Endothelial cell of umbilical vein (primary cell): ENCODE measurements around the gene OCA2. TPM values are rescaled to one million over a fixed set of nuclear protein-coding genes. Genes with fewer than 3 reads are reported as not detected.

Experiments
- BruUV-seq: library from RNA; stranded (reverse); fragments of 400-500 nt; replicated peaks from 2 replicates; lab custom pipeline; 2021; lab: Mats Ljungman, UMichigan
- CTCF ChIA-PET: fragments of 300-600, 350-600 bp; sonication (Branson Sonifier 250); formaldehyde crosslinking; loops from one replicate; lab custom pipeline; 2021; ENCODE audit warnings: antibody characterized with exemption, inconsistent platforms; lab: Charles Lee
- POLR2A ChIA-PET: fragments of 300-600, 350-600 bp; sonication (Branson Sonifier 250); formaldehyde crosslinking; loops from one replicate; lab custom pipeline; 2021; ENCODE audit warnings: antibody characterized with exemption, inconsistent platforms; lab: Charles Lee
- DNase-seq: peaks from one replicate; pipeline ENCODE4 v3.0.0-alpha.2; 2011; ENCODE audit warnings: low read depth, low spot score
- FAIRE-seq: peaks from 2 replicates; lab custom pipeline; 2011; peaks lifted over from hg19 to GRCh38; lab: Jason Lieb, UNC
- H2AFZ ChIP-seq: 2 replicates; pipeline ENCODE4 v1.6.0; 2012; ENCODE audit warnings: low read depth, low read length, control low read depth, inconsistent platforms
- H3K27ac ChIP-seq: 2 replicates; pipeline ENCODE4 v1.5.1; 2011; ENCODE audit warnings: low read depth, mild to moderate bottlenecking, control low read depth, low read length, moderate library complexity; ENCODE audit not compliant: insufficient read depth
- H3K27me3 ChIP-seq, 2 experiments: 2 replicates each; pipeline versions ENCODE4 v1.6.0 to v1.6.1; 2011; ENCODE audit warnings: low read length in 2 of 2, mixed read lengths in 1 of 2; ENCODE audit not compliant: control insufficient read depth in 2 of 2, insufficient read depth in 2 of 2
- H3K36me3 ChIP-seq, 2 experiments: 2 replicates in 1 of 2; 3 replicates in 1 of 2; pipeline ENCODE4 v1.5.1; 2011; ENCODE audit warnings: low read length in 2 of 2, mild to moderate bottlenecking in 1 of 2, moderate library complexity in 1 of 2; ENCODE audit not compliant: control insufficient read depth in 2 of 2, insufficient read depth in 2 of 2; ENCODE audit errors: extremely low read depth in 1 of 2
- H3K4me1 ChIP-seq: 3 replicates; pipeline ENCODE4 v1.5.1; 2011; ENCODE audit warnings: mild to moderate bottlenecking, low read length; ENCODE audit not compliant: control insufficient read depth, insufficient read depth; ENCODE audit errors: extremely low read depth
- H3K4me2 ChIP-seq: 2 replicates; pipeline ENCODE4 v1.6.1; 2011; ENCODE audit warnings: low read length, control low read depth, mixed read lengths; ENCODE audit not compliant: insufficient read depth
- H3K4me3 ChIP-seq, 3 experiments: fragments of 200-600 bp in 1 of 3; sonication (generic), shearing (Covaris generic) in 1 of 3; replicated peaks in 1 of 3; 2 replicates each; pipeline ENCODE4 v1.5.1; 2011 to 2016; ENCODE audit warnings: control low read depth in 3 of 3, low read length in 3 of 3, mild to moderate bottlenecking in 2 of 3, inconsistent platforms in 1 of 3, low read depth in 1 of 3, moderate library complexity in 1 of 3; ENCODE audit not compliant: insufficient read depth in 1 of 3
- H3K79me2 ChIP-seq: 2 replicates; pipeline ENCODE4 v1.6.0; 2012; ENCODE audit warnings: low read length, inconsistent platforms; ENCODE audit not compliant: control insufficient read depth, insufficient read depth
- H3K9ac ChIP-seq: replicated peaks from 2 replicates; pipeline ENCODE3; 2011; ENCODE audit warnings: low read length, control low read depth; ENCODE audit not compliant: insufficient read depth; ENCODE audit errors: extremely low read depth
- H3K9me1 ChIP-seq: replicated peaks from 3 replicates; pipeline ENCODE4 v1.6.0; 2011; ENCODE audit warnings: mild to moderate bottlenecking, low read length; ENCODE audit not compliant: control insufficient read depth, insufficient read depth; ENCODE audit errors: extremely low read depth
- H3K9me3 ChIP-seq: replicated peaks from 2 replicates; pipeline ENCODE4 v1.5.1; 2012; ENCODE audit warnings: low read length, inconsistent platforms; ENCODE audit not compliant: control insufficient read depth, insufficient read depth
- H4K20me1 ChIP-seq: replicated peaks from 2 replicates; pipeline ENCODE3; 2011; ENCODE audit warnings: mild to moderate bottlenecking, low read length; ENCODE audit not compliant: control insufficient read depth, insufficient read depth; ENCODE audit errors: extremely low read depth
- EZH2 ChIP-seq: IDR thresholded peaks from 2 replicates; pipeline ENCODE4 v1.6.1; 2012; ENCODE audit warnings: borderline replicate concordance, low read depth, mild to moderate bottlenecking, moderate library complexity, low read length, inconsistent platforms; ENCODE audit not compliant: severe bottlenecking
- FOS ChIP-seq: IDR thresholded peaks from 2 replicates; pipeline ENCODE4 v1.6.1; 2011; ENCODE audit warnings: mild to moderate bottlenecking, low read length, moderate library complexity, borderline replicate concordance; ENCODE audit not compliant: insufficient read depth
- GATA2 ChIP-seq: IDR thresholded peaks from 2 replicates; pipeline ENCODE4 v1.7.0; 2011; ENCODE audit warnings: low read depth, mild to moderate bottlenecking, moderate library complexity, mixed read lengths, low read length; ENCODE audit not compliant: insufficient read length, insufficient read depth
- JUN ChIP-seq: IDR thresholded peaks from 2 replicates; pipeline ENCODE4 v1.6.1; 2011; ENCODE audit warnings: borderline replicate concordance, low read depth; ENCODE audit not compliant: insufficient read length, insufficient read depth
- MYC ChIP-seq: IDR thresholded peaks from one replicate; pipeline ENCODE4 v1.6.1; 2011; ENCODE audit warnings: mild to moderate bottlenecking, low read depth, low read length
- POLR2A ChIP-seq: IDR thresholded peaks from 2 replicates; pipeline ENCODE4 v1.6.1; 2012; ENCODE audit warnings: low read depth, mild to moderate bottlenecking, control low read depth, low read length
- POLR2AphosphoS5 ChIP-seq: IDR thresholded peaks from 2 replicates; pipeline ENCODE4 v1.6.1; 2012; ENCODE audit warnings: low read depth, mild to moderate bottlenecking, control low read depth, low read length, moderate library complexity; ENCODE audit not compliant: insufficient read depth
- dilution Hi-C: fragments of 300-500 bp; cut with MboI; formaldehyde crosslinking; loops from one replicate; pipeline ENCODE4 v1.15.0; 2019; ENCODE audit warnings: low sequenced_read_pairs; ENCODE audit not compliant: extremely low pct_ligation_motif_present
- intact Hi-C: fragments of 100-400 bp; cut with micrococcal nuclease; formaldehyde crosslinking; loops from one replicate; pipeline ENCODE4 v1.10.0; 2022
- polyA plus RNA-seq, 4 experiments: library from polyadenylated mRNA; depleted of rRNA in 3 of 4; stranded (reverse) in 3 of 4; unstranded in 1 of 4; fragments of >200 nt; gene quantifications; 2 replicates each; pipeline versions ENCODE4 v1.2.1 to v1.2.3, GENCODE V29; 2011 to 2012; ENCODE audit warnings: missing spikeins in 1 of 4
- total RNA-seq: library from RNA; stranded (reverse); gene quantifications from 2 replicates; pipeline ENCODE4 v1.2.3, GENCODE V29; 2021
- TF ChIP-seq, protein P1 (sequence below): IDR thresholded peaks from 2 replicates; pipeline ENCODE4 v1.6.1; 2011; ENCODE audit not compliant: insufficient read depth, insufficient read length
- TF ChIP-seq, protein P2 (sequence below), 2 donors: IDR thresholded peaks; 1 replicate in 1 of 2; 2 replicates in 1 of 2; pipeline ENCODE4 v1.5.1; 2011; ENCODE audit warnings: low read length in 2 of 2, mild to moderate bottlenecking in 2 of 2, moderate library complexity in 2 of 2, control low read depth in 1 of 2, inconsistent platforms in 1 of 2, low read depth in 1 of 2; ENCODE audit not compliant: insufficient read depth in 1 of 2; ENCODE audit errors: extremely low read depth in 1 of 2

The OCA2 gene
- total and polyA plus RNA-seq, 2 donors (not counting 3 experiments of a cell fraction or from before 2014, with no cell fraction given): not detected

DNA sequence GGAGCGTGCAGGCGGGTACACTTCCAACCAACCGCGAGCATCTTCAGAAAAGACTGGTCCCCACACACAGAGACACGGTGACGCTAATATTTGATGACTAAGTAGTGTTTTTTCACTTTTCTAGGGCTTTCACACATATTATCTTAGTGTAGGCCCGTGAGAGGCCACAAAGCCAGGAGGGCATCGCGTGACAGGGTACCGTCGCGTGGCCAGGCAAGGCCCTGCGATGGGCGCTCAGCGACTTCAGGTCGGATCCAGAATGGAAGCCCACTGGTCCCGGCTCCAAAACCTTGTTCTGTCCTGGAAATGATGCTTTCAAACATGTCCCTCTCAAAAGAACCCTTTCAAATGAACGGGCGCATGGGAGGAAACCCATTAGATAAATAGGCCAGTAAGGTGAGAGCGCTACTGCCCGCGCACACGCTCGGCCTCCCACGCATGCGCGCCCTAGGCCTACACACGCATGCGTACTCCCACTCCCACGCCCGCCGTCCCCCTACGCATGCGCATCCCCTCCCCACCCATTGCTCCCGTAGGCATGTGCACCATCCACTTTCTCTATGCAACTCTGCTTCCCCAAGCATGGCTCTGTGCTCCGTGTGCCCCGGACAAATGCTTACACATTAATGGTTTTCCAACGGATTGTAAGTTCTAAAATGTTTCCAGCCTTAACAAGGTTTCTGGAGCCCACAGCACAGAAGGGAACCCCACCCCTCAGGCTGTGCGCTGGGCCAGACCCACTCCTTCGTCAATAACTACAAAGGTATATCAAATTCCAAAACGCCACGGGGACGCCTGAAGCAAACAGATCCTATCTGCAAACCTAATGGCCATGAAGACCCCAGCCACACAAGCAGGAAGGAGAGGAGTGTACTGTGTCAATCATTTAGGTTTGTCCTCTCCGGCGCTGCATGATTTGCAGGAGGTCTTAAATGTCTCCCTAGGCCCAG, 72.1 kb downstream of the OCA2 start:
- Histone ChIP-seq H2AFZ (no peak overlapping the region), H3K4me3 (no peak overlapping the region), H4K20me1 (no peaks in the 10 kb centered on the region), H3K36me3 (no peaks in the 10 kb centered on the region), H3K27ac (no peak overlapping the region), H3K4me2 (no peak overlapping the region), H3K9me3 (no peaks in the 10 kb centered on the region), H3K9ac (no peak overlapping the region), H3K27me3 (no peaks in the 10 kb centered on the region), H3K79me2 (no peaks in the 10 kb centered on the region), H3K9me1 (no peaks in the 10 kb centered on the region), H3K4me1 (no peaks in the 10 kb centered on the region)
- dilution Hi-C loops: no loop called here
- ChIA-PET CTCF (no interaction called here), POLR2A (no interaction called here)
- intact Hi-C loops: no loop called here
- DNase-seq (no peak), FAIRE-seq (no peak)
- TF ChIP-seq POLR2AphosphoS5 (no peak), MYC (no peak), POLR2A (no peak), EZH2 (no peak), JUN (no peak)
- TF ChIP-seq, protein P1, sequence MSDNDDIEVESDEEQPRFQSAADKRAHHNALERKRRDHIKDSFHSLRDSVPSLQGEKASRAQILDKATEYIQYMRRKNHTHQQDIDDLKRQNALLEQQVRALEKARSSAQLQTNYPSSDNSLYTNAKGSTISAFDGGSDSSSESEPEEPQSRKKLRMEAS: no peak
- BruUV-seq: no TSS peak

DNA sequence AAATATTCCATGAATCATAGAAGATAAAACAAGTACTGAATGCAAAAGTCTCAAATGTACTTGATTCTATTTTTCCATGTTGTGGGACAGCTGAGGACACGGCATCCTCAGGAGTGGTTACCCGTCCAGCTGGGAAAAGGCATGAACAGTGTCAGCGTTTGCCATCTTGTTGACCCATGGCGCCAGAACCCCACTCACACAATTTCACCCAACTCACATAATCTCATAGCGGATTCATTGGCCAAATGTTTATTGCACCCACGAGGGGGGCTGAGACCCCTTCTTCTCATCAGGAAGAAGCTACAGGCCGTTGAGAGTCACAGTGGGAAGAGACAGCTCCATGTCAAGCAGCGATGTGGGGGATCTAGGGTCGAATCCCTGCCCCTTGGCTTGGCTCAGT, 72.9 kb downstream of the OCA2 start:
- FAIRE-seq (no peak), DNase-seq (no peak)
- Histone ChIP-seq H3K9me3 (no peaks in the 10 kb centered on the region), H3K9ac (no peak overlapping the region), H3K27me3 (no peaks in the 10 kb centered on the region), H3K79me2 (no peaks in the 10 kb centered on the region), H4K20me1 (no peaks in the 10 kb centered on the region), H3K4me3 (no peak overlapping the region), H3K27ac (no peak overlapping the region), H3K36me3 (no peaks in the 10 kb centered on the region), H3K4me1 (no peaks in the 10 kb centered on the region), H3K4me2 (no peak overlapping the region), H2AFZ (no peak overlapping the region), H3K9me1 (no peaks in the 10 kb centered on the region)
- CTCF ChIA-PET: no interaction called here
- POLR2A ChIA-PET: no interaction called here
- TF ChIP-seq FOS (no peak), POLR2A (no peak), JUN (no peak), POLR2AphosphoS5 (no peak), MYC (no peak), EZH2 (no peak), GATA2 (no peak)
- TF ChIP-seq, protein P1: no peak
- TF ChIP-seq, protein P2, sequence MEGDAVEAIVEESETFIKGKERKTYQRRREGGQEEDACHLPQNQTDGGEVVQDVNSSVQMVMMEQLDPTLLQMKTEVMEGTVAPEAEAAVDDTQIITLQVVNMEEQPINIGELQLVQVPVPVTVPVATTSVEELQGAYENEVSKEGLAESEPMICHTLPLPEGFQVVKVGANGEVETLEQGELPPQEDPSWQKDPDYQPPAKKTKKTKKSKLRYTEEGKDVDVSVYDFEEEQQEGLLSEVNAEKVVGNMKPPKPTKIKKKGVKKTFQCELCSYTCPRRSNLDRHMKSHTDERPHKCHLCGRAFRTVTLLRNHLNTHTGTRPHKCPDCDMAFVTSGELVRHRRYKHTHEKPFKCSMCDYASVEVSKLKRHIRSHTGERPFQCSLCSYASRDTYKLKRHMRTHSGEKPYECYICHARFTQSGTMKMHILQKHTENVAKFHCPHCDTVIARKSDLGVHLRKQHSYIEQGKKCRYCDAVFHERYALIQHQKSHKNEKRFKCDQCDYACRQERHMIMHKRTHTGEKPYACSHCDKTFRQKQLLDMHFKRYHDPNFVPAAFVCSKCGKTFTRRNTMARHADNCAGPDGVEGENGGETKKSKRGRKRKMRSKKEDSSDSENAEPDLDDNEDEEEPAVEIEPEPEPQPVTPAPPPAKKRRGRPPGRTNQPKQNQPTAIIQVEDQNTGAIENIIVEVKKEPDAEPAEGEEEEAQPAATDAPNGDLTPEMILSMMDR (IDR thresholded peaks at IDR 0.05; ENCODE audit: extremely low read depth in 1 of 2, insufficient read depth in 1 of 2, low read depth in 1 of 2, low read length in 2 of 2): no peak
- dilution Hi-C loops: no loop called here
- intact Hi-C loops: no loop called here
- no TSS peak for BruUV-seq
